Embryonic facial prominence (tissue), 1 donor: ENCODE measurements around the gene C1QTNF4.
"Not testable (repeated sequence)": the region's sequence is repeated elsewhere in the genome, so short reads cannot be mapped to it uniquely, and the experiment has no call there.

Source experiments
- DNase-seq: peaks from one replicate; pipeline ENCODE4 v3.0.0-alpha.2; 2016; ENCODE audit errors: extremely low spot score

C1QTNF4 gene

GRCh38 chr11:47593934-47594855 is at the start of gene C1QTNF4:
Gene C1QTNF4 (minus strand): TSS chr11:47594411. CDS start chr11:47590810, 3,601 bp downstream.
- DNase-seq = no peak

GRCh38 chr11:47642099-47642855 is 48.1 kb upstream of the C1QTNF4 start, which contains the start of gene MTCH2:
Gene MTCH2 (minus strand): TSS chr11:47642559. CDS start chr11:47642465, 94 bp downstream.
- peak; percentile 92 for DNase-seq

- DNase-seq = no peak
Measured at GRCh38 chr11:47641600-47642098, 47.4 kb upstream of the C1QTNF4 start.

GRCh38 chr11:47640506-47640905 is 46.3 kb upstream of the C1QTNF4 start:
- DNase-seq = not testable (repeated sequence)

GRCh38 chr11:47636331-47636730 is 42.1 kb upstream of the C1QTNF4 start:
- DNase-seq = not testable (repeated sequence)

- no peak for DNase-seq
Measured at GRCh38 chr11:47631473-47631872, 37.3 kb upstream of the C1QTNF4 start.

GRCh38 chr11:47628026-47628425 is 33.8 kb upstream of the C1QTNF4 start:
- DNase-seq = no peak

- DNase-seq = no peak
Measured at GRCh38 chr11:47626234-47626633, 32.0 kb upstream of the C1QTNF4 start.

- DNase-seq = no peak
Measured at GRCh38 chr11:47620836-47621378, 26.7 kb upstream of the C1QTNF4 start.

- DNase-seq = no peak
Measured at GRCh38 chr11:47617417-47617809, 23.2 kb upstream of the C1QTNF4 start.

- no peak for DNase-seq
Measured at GRCh38 chr11:47616726-47617416, 22.7 kb upstream of the C1QTNF4 start.

- DNase-seq = no peak
Measured at GRCh38 chr11:47615249-47615648, 21.0 kb upstream of the C1QTNF4 start.

GRCh38 chr11:47611348-47611794 is 17.2 kb upstream of the C1QTNF4 start:
- DNase-seq = no peak

- DNase-seq = no peak
Measured at GRCh38 chr11:47609675-47610074, 15.5 kb upstream of the C1QTNF4 start.

GRCh38 chr11:47607380-47607779 is 13.2 kb upstream of the C1QTNF4 start:
- no peak for DNase-seq

- no peak for DNase-seq
Measured at GRCh38 chr11:47606731-47607130, 12.5 kb upstream of the C1QTNF4 start.

- no peak for DNase-seq
Measured at GRCh38 chr11:47605921-47606320, 11.7 kb upstream of the C1QTNF4 start.

GRCh38 chr11:47603295-47603694 is 9.1 kb upstream of the C1QTNF4 start:
- no peak for DNase-seq

GRCh38 chr11:47599902-47600301 is 5.7 kb upstream of the C1QTNF4 start:
- DNase-seq = no peak

GRCh38 chr11:47595967-47596366 is 1.8 kb upstream of the C1QTNF4 start:
- DNase-seq = no peak

- no peak for DNase-seq
Measured at GRCh38 chr11:47595029-47595428, 818 bp upstream of the C1QTNF4 start.
